Measurements from ENCODE around the gene PEX13. TPM values are rescaled to one million over a fixed set of nuclear protein-coding genes. Genes with fewer than 3 reads are reported as not detected.

Gene PEX13
- total and polyA plus RNA-seq, 12 donors, result 8.3 to 44.9 (median 24.2) TPM

- intact Hi-C loops (cut with DNase I), result no loop called here
Measured at GRCh38 chr2:61016392-61017002, 1.0 kb upstream of the PEX13 start.

GRCh38 chr2:61017003-61017555 lies 441 bp upstream of the PEX13 start:
- H3K9me3 ChIP-seq (replicated peaks in 1 of 3), result peaks cover 0 to under 1% (median 0%) of the 10 kb centered on the region in 3 donors
- peak; percentile 55 to 78 for TF ChIP-seq POLR2A (IDR thresholded peaks at IDR 0.05)
- no peak for TF ChIP-seq CTCF (IDR thresholded peaks at IDR 0.05)
- H3K36me3 ChIP-seq (replicated peaks in 1 of 2), result no peaks in the 10 kb centered on the region
- no peaks in the 10 kb centered on the region for H3K27me3 ChIP-seq
- H3K4me3 ChIP-seq, result peak overlapping the region; percentile 56 to 96 (median 85)
- WGBS, 4 donors, result 0 to 1% (median 0%) methylated on average over 27 of the region's 27 CpGs
- intact Hi-C loops (cut with DNase I), result no loop called here
- H3K4me1 ChIP-seq (replicated peaks in 1 of 2), result peaks cover 9 to 44% of the 10 kb centered on the region in 2 donors
- peak; percentile 63 to 82 (median 77) for DNase-seq
- H3K27ac ChIP-seq, result peak overlapping the region; percentile 27 to 90 (median 85)

More at GRCh38 chr2:61016392-61017002, 1.0 kb upstream of the PEX13 start:
- Histone ChIP-seq H3K9me3 (replicated peaks in 1 of 3) (no peaks in the 10 kb centered on the region), H3K4me1 (replicated peaks in 1 of 2) (peaks cover 9 to 49% of the 10 kb centered on the region in 2 donors), H3K36me3 (replicated peaks in 1 of 2) (no peaks in the 10 kb centered on the region), H3K4me3 (peak overlapping the region; percentile 56 to 96 (median 85)), H3K27me3 (no peaks in the 10 kb centered on the region), H3K27ac (peak overlapping the region; percentile 27 to 90 (median 85))
- DNase-seq, result no peak
- WGBS, 4 donors, result 1 to 3% (median 2%) methylated on average over 16 of the region's 16 CpGs
- TF ChIP-seq CTCF (IDR thresholded peaks at IDR 0.05) (no peak), POLR2A (IDR thresholded peaks at IDR 0.05) (no peak)

- intact Hi-C loops (cut with DNase I), result no loop called here
- no peaks in the 10 kb centered on the region for H3K36me3 ChIP-seq (replicated peaks in 1 of 2)
- TF ChIP-seq POLR2A (IDR thresholded peaks at IDR 0.05) (no peak), CTCF (IDR thresholded peaks at IDR 0.05) (no peak)
- peaks cover 0 to 4% (median 0%) of the 10 kb centered on the region in 3 donors for H3K9me3 ChIP-seq (replicated peaks in 1 of 3)
- 0 to 1% (median 1%) methylated on average over 7 of the region's 7 CpGs for WGBS, 4 donors
- no peak for DNase-seq
- H3K27me3 ChIP-seq, result no peaks in the 10 kb centered on the region
- peaks cover 9 to 37% of the 10 kb centered on the region in 2 donors for H3K4me1 ChIP-seq (replicated peaks in 1 of 2)
- H3K27ac ChIP-seq, result peak overlapping the region in 4 of 5 donors; percentile 67 to 90 (median 87)
- H3K4me3 ChIP-seq, result peak overlapping the region; percentile 56 to 96 (median 85)
Measured at GRCh38 chr2:61018318-61018755, 817 bp downstream of the PEX13 start.

GRCh38 chr2:61018798-61019197 lies 1.3 kb downstream of the PEX13 start:
- Histone ChIP-seq H3K4me1 (replicated peaks in 1 of 2) (peaks cover 9 to 37% of the 10 kb centered on the region in 2 donors), H3K9me3 (replicated peaks in 1 of 3) (peaks cover 0 to 4% (median 0%) of the 10 kb centered on the region in 3 donors), H3K27me3 (no peaks in the 10 kb centered on the region), H3K27ac (peak overlapping the region in 2 of 5 donors; percentile 67 to 85), H3K4me3 (peak overlapping the region in 1 of 4 donors; percentile 95), H3K36me3 (replicated peaks in 1 of 2) (no peaks in the 10 kb centered on the region)
- WGBS, 4 donors, result 29 to 34% (median 31%) methylated on average over 6 of the region's 6 CpGs
- intact Hi-C loops (cut with DNase I), result no loop called here
- TF ChIP-seq CTCF (IDR thresholded peaks at IDR 0.05) (no peak), POLR2A (IDR thresholded peaks at IDR 0.05) (no peak)
- DNase-seq, result no peak

All from adrenal gland (tissue), 12 donors.